HepG2 (cell line): ENCODE results near the gene HK2. TPM values are rescaled to one million over a fixed set of nuclear protein-coding genes. Genes with fewer than 3 reads are reported as not detected.

Experiments
- CCAR2 ChIP-seq: fragments of 200-400 bp; formaldehyde crosslinking; optimal IDR thresholded peaks from 2 replicates; pipeline ENCODE3; 2018; ENCODE audit warnings: low read depth, mild to moderate bottlenecking, low read length, moderate library complexity
- DPF2 ChIP-seq: sonication (generic); formaldehyde crosslinking; IDR thresholded peaks from 2 replicates; pipeline ENCODE4 v1.4.0; 2020; ENCODE audit warnings: mild to moderate bottlenecking, low read depth, missing genetic modification reagents, borderline replicate concordance
- FOXK1 ChIP-seq: sonication (generic); formaldehyde crosslinking; IDR thresholded peaks from 2 replicates; pipeline ENCODE4 v1.4.0; 2020; ENCODE audit warnings: low read depth, missing genetic modification reagents, borderline replicate concordance
- GFI1 ChIP-seq: sonication (generic); formaldehyde crosslinking; IDR thresholded peaks from 2 replicates; pipeline ENCODE4 v1.5.0; 2020; ENCODE audit warnings: missing genetic modification reagents, mild to moderate bottlenecking, borderline replicate concordance
- HNF4G ChIP-seq, 2 experiments: sonication (generic) in 1 of 2; formaldehyde crosslinking in 1 of 2; IDR thresholded peaks; 2 replicates each; pipeline versions ENCODE4 v1.4.0 to v1.6.1; 2011 to 2020; ENCODE audit warnings: borderline replicate concordance in 2 of 2, low read depth in 2 of 2, mild to moderate bottlenecking in 2 of 2, low read length in 1 of 2, missing genetic modification reagents in 1 of 2, moderate library complexity in 1 of 2
- NR2F2 ChIP-seq: IDR thresholded peaks from 2 replicates; pipeline ENCODE4 v1.6.1; 2012; ENCODE audit warnings: low read depth, inconsistent platforms, borderline replicate concordance
- SOX5 ChIP-seq: IDR thresholded peaks from 2 replicates; pipeline ENCODE4 v1.6.1; 2016; ENCODE audit warnings: borderline replicate concordance
- TGIF2 ChIP-seq: IDR thresholded peaks from 2 replicates; pipeline ENCODE4 v1.6.1; 2016; ENCODE audit warnings: control low read depth, missing compliant biosample characterization
- XBP1 ChIP-seq: sonication (generic); formaldehyde crosslinking; IDR thresholded peaks from 2 replicates; pipeline ENCODE4 v1.5.0; 2020; ENCODE audit warnings: missing genetic modification reagents
- ZFX ChIP-seq: sonication (generic); formaldehyde crosslinking; IDR thresholded peaks from 2 replicates; pipeline ENCODE4 v1.4.0; 2020; ENCODE audit warnings: mild to moderate bottlenecking, low read depth, missing genetic modification reagents, moderate library complexity
- ZNF230 ChIP-seq: sonication (generic); formaldehyde crosslinking; IDR thresholded peaks from 2 replicates; pipeline ENCODE4 v1.4.0; 2020; ENCODE audit warnings: mild to moderate bottlenecking, missing genetic modification reagents
- ZNF367 ChIP-seq: sonication (generic); formaldehyde crosslinking; IDR thresholded peaks from 2 replicates; pipeline ENCODE4 v1.4.0; 2020; ENCODE audit warnings: missing genetic modification reagents, borderline replicate concordance
- ZNF841 ChIP-seq: sonication (generic); formaldehyde crosslinking; IDR thresholded peaks from 2 replicates; pipeline ENCODE4 v1.8.1; 2023; ENCODE audit warnings: missing genetic modification reagents, borderline replicate concordance
- polyA plus RNA-seq, 8 experiments: library from polyadenylated mRNA; depleted of rRNA in 3 of 8; stranded (reverse) in 7 of 8; unstranded in 1 of 8; fragments of >200 nt; fragmentation: Illumina TruSeq in 4 of 8; extraction: Trizol in 4 of 8; gene quantifications; 2 replicates each; pipeline versions ENCODE4 v1.2.1 to v1.2.3, GENCODE V29; 2011 to 2016; ENCODE audit warnings: low read depth in 4 of 8, missing spikeins in 1 of 8, mixed read lengths in 1 of 8; ENCODE audit not compliant: insufficient read depth in 1 of 8
- total RNA-seq, 5 experiments: library from RNA; depleted of rRNA; stranded (reverse); fragments of >200 nt; fragmentation: Illumina TruSeq; extraction: Trizol; gene quantifications; 2 replicates each; pipeline ENCODE4 v1.2.3, GENCODE V29; 2016; ENCODE audit warnings: low read depth in 1 of 5
- TF ChIP-seq, protein P1 (sequence below): sonication (generic); formaldehyde crosslinking; IDR thresholded peaks from 2 replicates; pipeline ENCODE4 v1.5.0; 2020; ENCODE audit warnings: mild to moderate bottlenecking, missing genetic modification reagents, borderline replicate concordance
- TF ChIP-seq, protein P2 (sequence below): sonication (generic); IDR thresholded peaks from 2 replicates; pipeline ENCODE4 v1.6.1; 2016; ENCODE audit warnings: low read depth, borderline replicate concordance
- TF ChIP-seq, protein P3 (sequence below): sonication (generic); formaldehyde crosslinking; conservative IDR thresholded peaks from 2 replicates; pipeline ENCODE4 v1.4.0; 2020; ENCODE audit warnings: missing genetic modification reagents
- TF ChIP-seq, protein P4 (sequence below): conservative IDR thresholded peaks from 2 replicates; pipeline ENCODE4 v1.6.1; 2018; ENCODE audit warnings: missing genetic modification reagents
- TF ChIP-seq, protein P5 (sequence below): sonication (generic); formaldehyde crosslinking; IDR thresholded peaks from 2 replicates; pipeline ENCODE4 v1.5.0; 2020; ENCODE audit warnings: mild to moderate bottlenecking, missing genetic modification reagents

The HK2 gene
- total and polyA plus RNA-seq, 2 of the 13 experiments (the other 11 are each of a cell fraction or from before 2014, with no cell fraction given): 13.2 to 101 TPM

DNA sequence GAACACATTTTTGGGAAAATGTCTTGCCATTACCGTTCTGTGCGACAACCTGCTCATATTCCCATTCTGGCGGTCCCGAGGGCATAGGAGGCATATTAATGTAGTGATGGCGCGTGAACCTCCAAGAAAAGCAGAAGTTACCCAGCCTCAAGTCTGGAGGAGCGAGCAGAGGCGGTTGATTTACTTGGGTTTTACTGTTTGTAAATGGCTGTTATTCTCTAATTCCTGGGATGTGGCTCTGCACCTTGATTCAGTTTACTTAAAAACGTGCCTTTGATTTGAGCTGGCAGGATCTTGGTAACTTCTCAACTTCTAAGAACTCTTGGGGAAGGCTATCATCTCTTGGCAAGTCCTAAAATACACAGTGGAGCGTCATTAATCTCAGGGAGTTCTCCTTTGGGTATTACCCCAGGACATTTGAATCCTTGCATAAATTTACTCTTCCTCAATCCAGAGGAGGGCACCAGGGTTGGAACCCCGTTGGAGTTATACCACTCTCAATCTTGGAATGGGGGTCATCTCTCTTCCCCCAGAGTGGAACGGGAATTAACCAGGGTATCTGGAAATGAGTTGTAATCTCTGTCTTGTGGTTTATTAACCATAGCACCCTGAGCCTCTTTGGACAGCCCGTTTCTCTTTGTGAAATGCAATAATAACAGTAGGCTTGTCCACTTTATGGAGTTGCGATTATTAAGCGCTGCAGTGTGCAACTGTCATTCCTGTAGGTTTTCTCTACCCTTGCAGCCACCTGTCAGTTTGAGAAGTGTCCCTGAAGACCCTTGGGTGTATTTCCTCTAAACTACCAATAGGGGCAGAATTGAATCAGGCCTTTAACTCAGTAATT is 2.1 kb downstream of the HK2 start (continued):
- TF ChIP-seq CCAR2 (no peak), ZNF367 (CRISPR knock-in tag) (peak; percentile 32; the same call in 1 of the 2 replicates), GFI1 (no peak), HNF4G (IDR thresholded peaks at IDR 0.05; ENCODE audit: borderline replicate concordance, low read depth, low read length) (no peak), HNF4G (CRISPR knock-in tag; IDR thresholded peaks at IDR 0.05; ENCODE audit: borderline replicate concordance, low read depth) (no peak), ZFX (CRISPR knock-in tag) (peak; percentile 13; the same call in 1 of the 2 replicates), ZNF230 (CRISPR knock-in tag) (peak; percentile 60; the same call in 1 of the 2 replicates), SOX5 (peak; percentile 21; the same call in 1 of the 2 replicates), XBP1 (no peak), TGIF2 (CRISPR knock-in tag) (peak; percentile 99), DPF2 (CRISPR knock-in tag) (peak; percentile 24; the same call in 1 of the 2 replicates), FOXK1 (peak; percentile 48; the same call in 1 of the 2 replicates), NR2F2 (peak; percentile 40; the same call in 1 of the 2 replicates), ZNF841 (CRISPR knock-in tag) (no peak)
- TF ChIP-seq, protein P1, sequence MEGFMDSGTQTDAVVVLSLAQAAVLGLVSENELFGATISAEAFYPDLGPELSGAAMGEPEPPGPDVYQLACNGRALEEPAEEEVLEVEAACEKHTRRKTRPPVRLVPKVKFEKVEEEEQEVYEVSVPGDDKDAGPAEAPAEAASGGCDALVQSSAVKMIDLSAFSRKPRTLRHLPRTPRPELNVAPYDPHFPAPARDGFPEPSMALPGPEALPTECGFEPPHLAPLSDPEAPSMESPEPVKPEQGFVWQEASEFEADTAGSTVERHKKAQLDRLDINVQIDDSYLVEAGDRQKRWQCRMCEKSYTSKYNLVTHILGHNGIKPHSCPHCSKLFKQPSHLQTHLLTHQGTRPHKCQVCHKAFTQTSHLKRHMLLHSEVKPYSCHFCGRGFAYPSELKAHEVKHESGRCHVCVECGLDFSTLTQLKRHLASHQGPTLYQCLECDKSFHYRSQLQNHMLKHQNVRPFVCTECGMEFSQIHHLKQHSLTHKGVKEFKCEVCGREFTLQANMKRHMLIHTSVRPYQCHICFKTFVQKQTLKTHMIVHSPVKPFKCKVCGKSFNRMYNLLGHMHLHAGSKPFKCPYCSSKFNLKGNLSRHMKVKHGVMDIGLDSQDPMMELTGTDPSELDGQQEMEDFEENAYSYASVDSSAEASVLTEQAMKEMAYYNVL (CRISPR knock-in tag): no peak
- TF ChIP-seq, protein P2, sequence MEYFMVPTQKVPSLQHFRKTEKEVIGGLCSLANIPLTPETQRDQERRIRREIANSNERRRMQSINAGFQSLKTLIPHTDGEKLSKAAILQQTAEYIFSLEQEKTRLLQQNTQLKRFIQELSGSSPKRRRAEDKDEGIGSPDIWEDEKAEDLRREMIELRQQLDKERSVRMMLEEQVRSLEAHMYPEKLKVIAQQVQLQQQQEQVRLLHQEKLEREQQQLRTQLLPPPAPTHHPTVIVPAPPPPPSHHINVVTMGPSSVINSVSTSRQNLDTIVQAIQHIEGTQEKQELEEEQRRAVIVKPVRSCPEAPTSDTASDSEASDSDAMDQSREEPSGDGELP: no peak
- TF ChIP-seq, protein P3, sequence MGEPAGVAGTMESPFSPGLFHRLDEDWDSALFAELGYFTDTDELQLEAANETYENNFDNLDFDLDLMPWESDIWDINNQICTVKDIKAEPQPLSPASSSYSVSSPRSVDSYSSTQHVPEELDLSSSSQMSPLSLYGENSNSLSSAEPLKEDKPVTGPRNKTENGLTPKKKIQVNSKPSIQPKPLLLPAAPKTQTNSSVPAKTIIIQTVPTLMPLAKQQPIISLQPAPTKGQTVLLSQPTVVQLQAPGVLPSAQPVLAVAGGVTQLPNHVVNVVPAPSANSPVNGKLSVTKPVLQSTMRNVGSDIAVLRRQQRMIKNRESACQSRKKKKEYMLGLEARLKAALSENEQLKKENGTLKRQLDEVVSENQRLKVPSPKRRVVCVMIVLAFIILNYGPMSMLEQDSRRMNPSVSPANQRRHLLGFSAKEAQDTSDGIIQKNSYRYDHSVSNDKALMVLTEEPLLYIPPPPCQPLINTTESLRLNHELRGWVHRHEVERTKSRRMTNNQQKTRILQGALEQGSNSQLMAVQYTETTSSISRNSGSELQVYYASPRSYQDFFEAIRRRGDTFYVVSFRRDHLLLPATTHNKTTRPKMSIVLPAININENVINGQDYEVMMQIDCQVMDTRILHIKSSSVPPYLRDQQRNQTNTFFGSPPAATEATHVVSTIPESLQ (CRISPR knock-in tag): 0 out of 2 replicates have a peak, but pooled peaks have one; percentile 35
- TF ChIP-seq, protein P4, sequence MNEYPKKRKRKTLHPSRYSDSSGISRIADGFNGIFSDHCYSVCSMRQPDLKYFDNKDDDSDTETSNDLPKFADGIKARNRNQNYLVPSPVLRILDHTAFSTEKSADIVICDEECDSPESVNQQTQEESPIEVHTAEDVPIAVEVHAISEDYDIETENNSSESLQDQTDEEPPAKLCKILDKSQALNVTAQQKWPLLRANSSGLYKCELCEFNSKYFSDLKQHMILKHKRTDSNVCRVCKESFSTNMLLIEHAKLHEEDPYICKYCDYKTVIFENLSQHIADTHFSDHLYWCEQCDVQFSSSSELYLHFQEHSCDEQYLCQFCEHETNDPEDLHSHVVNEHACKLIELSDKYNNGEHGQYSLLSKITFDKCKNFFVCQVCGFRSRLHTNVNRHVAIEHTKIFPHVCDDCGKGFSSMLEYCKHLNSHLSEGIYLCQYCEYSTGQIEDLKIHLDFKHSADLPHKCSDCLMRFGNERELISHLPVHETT: no peak
- TF ChIP-seq, protein P5, sequence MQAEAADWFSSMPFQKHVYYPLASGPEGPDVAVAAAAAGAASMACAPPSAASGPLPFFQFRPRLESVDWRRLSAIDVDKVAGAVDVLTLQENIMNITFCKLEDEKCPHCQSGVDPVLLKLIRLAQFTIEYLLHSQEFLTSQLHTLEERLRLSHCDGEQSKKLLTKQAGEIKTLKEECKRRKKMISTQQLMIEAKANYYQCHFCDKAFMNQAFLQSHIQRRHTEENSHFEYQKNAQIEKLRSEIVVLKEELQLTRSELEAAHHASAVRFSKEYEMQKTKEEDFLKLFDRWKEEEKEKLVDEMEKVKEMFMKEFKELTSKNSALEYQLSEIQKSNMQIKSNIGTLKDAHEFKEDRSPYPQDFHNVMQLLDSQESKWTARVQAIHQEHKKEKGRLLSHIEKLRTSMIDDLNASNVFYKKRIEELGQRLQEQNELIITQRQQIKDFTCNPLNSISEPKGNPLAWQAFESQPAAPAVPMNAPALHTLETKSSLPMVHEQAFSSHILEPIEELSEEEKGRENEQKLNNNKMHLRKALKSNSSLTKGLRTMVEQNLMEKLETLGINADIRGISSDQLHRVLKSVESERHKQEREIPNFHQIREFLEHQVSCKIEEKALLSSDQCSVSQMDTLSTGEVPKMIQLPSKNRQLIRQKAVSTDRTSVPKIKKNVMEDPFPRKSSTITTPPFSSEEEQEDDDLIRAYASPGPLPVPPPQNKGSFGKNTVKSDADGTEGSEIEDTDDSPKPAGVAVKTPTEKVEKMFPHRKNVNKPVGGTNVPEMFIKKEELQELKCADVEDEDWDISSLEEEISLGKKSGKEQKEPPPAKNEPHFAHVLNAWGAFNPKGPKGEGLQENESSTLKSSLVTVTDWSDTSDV: no peak
